ENCODE measurements around the gene SLC25A44. TPM values are rescaled to one million over a fixed set of nuclear protein-coding genes. Genes with fewer than 3 reads are reported as not detected.
A peak's percentile ranks its signal among the peaks of the same experiment; 100 is the strongest.

The SLC25A44 gene
- total RNA-seq, 1 experiment from 2014 or later, result 40.2 TPM

GRCh38 chr1:156204686-156205085 is 10.8 kb downstream of the SLC25A44 start:
- Histone ChIP-seq H2BK20ac (ENCODE audit: low read depth, low read length, poor library complexity, severe bottlenecking) (no peak overlapping the region), H2BK12ac (ENCODE audit: insufficient read length, low read depth, low read length) (no peak overlapping the region), H3K27me3 (ENCODE audit: insufficient read depth, low read length) (no peaks in the 10 kb centered on the region), H2AFZ (ENCODE audit: low read length) (no peak overlapping the region), H2AK5ac (ENCODE audit: insufficient read length, low read length) (no peak overlapping the region), H3K4me1 (ENCODE audit: insufficient read depth, low read length) (no peaks in the 10 kb centered on the region; the same call in 1 of the 2 replicates), H3K23me2 (ENCODE audit: insufficient read length, low read depth, low read length, poor library complexity, severe bottlenecking) (no peaks in the 10 kb centered on the region), H3K4me2 (ENCODE audit: insufficient read depth, insufficient read length, low read length) (no peak overlapping the region), H3K79me2 (ENCODE audit: insufficient read depth, low read length) (no peaks in the 10 kb centered on the region; the same call in 1 of the 2 replicates), H3T11ph (ENCODE audit: low read length) (no peak overlapping the region), H4K5ac (ENCODE audit: insufficient read length, low read depth, low read length) (no peak overlapping the region), H4K91ac (ENCODE audit: insufficient read length, low read depth, low read length) (no peak overlapping the region), H3K9ac (ENCODE audit: extremely low read depth, insufficient read length, low read length) (peak overlapping the region; percentile 34), H3K18ac (ENCODE audit: insufficient read length, low read depth, low read length) (no peak overlapping the region), H3K14ac (ENCODE audit: insufficient read depth, low read length) (no peak overlapping the region), H4K8ac (replicated peaks; ENCODE audit: insufficient read length, low read depth, low read length) (no peak overlapping the region), H2BK5ac (ENCODE audit: insufficient read length, low read length) (no peak overlapping the region), H4K20me1 (ENCODE audit: control insufficient read depth, insufficient read depth, insufficient read length) (no peaks in the 10 kb centered on the region), H3K9me3 (ENCODE audit: control insufficient read depth, low read depth, low read length) (no peaks in the 10 kb centered on the region), H3K4ac (ENCODE audit: low read depth, low read length) (no peak overlapping the region), H2BK120ac (ENCODE audit: low read depth, low read length, poor library complexity, severe bottlenecking) (no peak overlapping the region), H3K27ac (ENCODE audit: insufficient read length, low read depth, low read length) (no peak overlapping the region), H3K79me1 (ENCODE audit: insufficient read depth, low read depth, low read length, poor library complexity, severe bottlenecking) (peaks cover 6% of the 10 kb centered on the region), H3K23ac (ENCODE audit: insufficient read length, low read depth, low read length) (no peak overlapping the region), H3K56ac (ENCODE audit: insufficient read length, low read depth, low read length) (no peak overlapping the region), H2BK15ac (ENCODE audit: low read depth, low read length) (no peak overlapping the region)
- no peak for TF ChIP-seq CTCF (conservative IDR thresholded peaks at IDR 0.05)
- no peak for DNase-seq
- no CpG with 5 or more reads among the region's 3 CpGs for WGBS (ENCODE audit: extremely low coverage, insufficient read length, low lambda C conversion rate)
- H3K27ac Mint-ChIP-seq, result peak overlapping the region in 1 of 3 experiments; percentile 45; a peak in 1 of 7 replicates
- peaks cover 7 to 52% (median 19%) of the 10 kb centered on the region in 3 experiments; a peak in 6 of 7 replicates for H3K36me3 Mint-ChIP-seq (ENCODE audit: insufficient read depth in 1 of 3, low read depth in 3 of 3)
- no peaks in the 10 kb centered on the region for H3K27me3 Mint-ChIP-seq (ENCODE audit: low read depth)
- no peak overlapping the region for H3K4me3 Mint-ChIP-seq
- peaks cover 18 to 19% of the 10 kb centered on the region in 2 experiments for H3K4me1 Mint-ChIP-seq
- H3K9me3 Mint-ChIP-seq, result no peaks in the 10 kb centered on the region

Data from H9 (cell line).